HepG2 (cell line): ENCODE data around the gene ERFL. TPM values are rescaled to one million over a fixed set of nuclear protein-coding genes. Genes with fewer than 3 reads are reported as not detected.
A peak's percentile ranks its signal among the peaks of the same experiment; 100 is the strongest.

Experiments used
- AGO1 ChIP-seq: fragments of 200-400 bp; formaldehyde crosslinking; IDR thresholded peaks from 2 replicates; pipeline ENCODE4 v1.6.1; 2017; ENCODE audit warnings: mild to moderate bottlenecking, low read depth, low read length, moderate library complexity; ENCODE audit not compliant: poor library complexity, severe bottlenecking
- JUND ChIP-seq: sonication (generic); formaldehyde crosslinking; IDR thresholded peaks from 2 replicates; pipeline ENCODE4 v1.8.0; 2022; ENCODE audit warnings: mild to moderate bottlenecking, missing genetic modification reagents
- MEIS2 ChIP-seq: sonication (generic); formaldehyde crosslinking; IDR thresholded peaks from 2 replicates; pipeline ENCODE4 v1.9.0; 2021; ENCODE audit warnings: mild to moderate bottlenecking, missing genetic modification reagents
- REST ChIP-seq, 2 experiments: IDR thresholded peaks; 2 replicates each; pipeline ENCODE4 v1.6.1; 2011 to 2012; ENCODE audit warnings: low read length in 2 of 2, borderline replicate concordance in 1 of 2, low read depth in 1 of 2, mild to moderate bottlenecking in 1 of 2, moderate library complexity in 1 of 2
- RXRA ChIP-seq: sonication (generic); formaldehyde crosslinking; IDR thresholded peaks from 2 replicates; pipeline ENCODE4 v1.5.1; 2020; ENCODE audit warnings: missing genetic modification reagents
- SUZ12 ChIP-seq: fragments of 150-350 bp; IDR thresholded peaks from 2 replicates; pipeline ENCODE4 v1.6.1; 2014; ENCODE audit warnings: low read depth, low read length
- THAP7 ChIP-seq: sonication (generic); formaldehyde crosslinking; IDR thresholded peaks from 2 replicates; pipeline ENCODE4 v1.8.1; 2023; ENCODE audit warnings: mild to moderate bottlenecking, missing genetic modification reagents
- YEATS2 ChIP-seq: sonication (generic); formaldehyde crosslinking; IDR thresholded peaks from 2 replicates; pipeline ENCODE4 v1.4.0; 2020; ENCODE audit warnings: missing genetic modification reagents, borderline replicate concordance
- ZBTB8A ChIP-seq: sonication (generic); formaldehyde crosslinking; IDR thresholded peaks from 2 replicates; pipeline ENCODE4 v1.4.0; 2020; ENCODE audit warnings: mild to moderate bottlenecking, low read depth, missing genetic modification reagents, borderline replicate concordance
- ZFP82 ChIP-seq: sonication (generic); formaldehyde crosslinking; IDR thresholded peaks from 2 replicates; pipeline ENCODE4 v1.5.1; 2020; ENCODE audit warnings: mild to moderate bottlenecking, missing genetic modification reagents, borderline replicate concordance
- ZNF121 ChIP-seq: sonication (generic); formaldehyde crosslinking; IDR thresholded peaks from 2 replicates; pipeline ENCODE4 v1.5.0; 2020; ENCODE audit warnings: mild to moderate bottlenecking, missing genetic modification reagents
- ZNF225 ChIP-seq: sonication (generic); formaldehyde crosslinking; IDR thresholded peaks from 2 replicates; pipeline ENCODE4 v1.4.0; 2020; ENCODE audit warnings: mild to moderate bottlenecking, missing genetic modification reagents
- ZNF44 ChIP-seq: sonication (generic); formaldehyde crosslinking; IDR thresholded peaks from 2 replicates; pipeline ENCODE4 v1.5.1; 2020; ENCODE audit warnings: mild to moderate bottlenecking, missing genetic modification reagents
- ZNF510 ChIP-seq: sonication (generic); formaldehyde crosslinking; IDR thresholded peaks from 2 replicates; pipeline ENCODE4 v1.4.0; 2020; ENCODE audit warnings: low read depth, mild to moderate bottlenecking, missing genetic modification reagents
- ZNF549 ChIP-seq: sonication (generic); formaldehyde crosslinking; IDR thresholded peaks from 2 replicates; pipeline ENCODE4 v1.5.0; 2020; ENCODE audit warnings: missing genetic modification reagents
- ZNF557 ChIP-seq: sonication (generic); formaldehyde crosslinking; IDR thresholded peaks from 2 replicates; pipeline ENCODE4 v1.4.0; 2020; ENCODE audit warnings: missing genetic modification reagents
- ZSCAN25 ChIP-seq: sonication (generic); formaldehyde crosslinking; IDR thresholded peaks from 2 replicates; pipeline ENCODE4 v1.8.0; 2022; ENCODE audit warnings: mild to moderate bottlenecking, missing genetic modification reagents
- polyA plus RNA-seq, 8 experiments: library from polyadenylated mRNA; depleted of rRNA in 3 of 8; stranded (reverse) in 7 of 8; unstranded in 1 of 8; fragments of >200 nt; fragmentation: Illumina TruSeq in 4 of 8; extraction: Trizol in 4 of 8; gene quantifications; 2 replicates each; pipeline versions ENCODE4 v1.2.1 to v1.2.3, GENCODE V29; 2011 to 2016; ENCODE audit warnings: low read depth in 4 of 8, missing spikeins in 1 of 8, mixed read lengths in 1 of 8; ENCODE audit not compliant: insufficient read depth in 1 of 8
- total RNA-seq, 5 experiments: library from RNA; depleted of rRNA; stranded (reverse); fragments of >200 nt; fragmentation: Illumina TruSeq; extraction: Trizol; gene quantifications; 2 replicates each; pipeline ENCODE4 v1.2.3, GENCODE V29; 2016; ENCODE audit warnings: low read depth in 1 of 5

ERFL gene
- total and polyA plus RNA-seq, 2 of the 13 experiments (the other 11 are each of a cell fraction or from before 2014, with no cell fraction given): not detected

GRCh38 chr19:41860419-41861115 is 67.7 kb downstream of the ERFL start (continued):
- TF ChIP-seq SUZ12 (no peak), YEATS2 (CRISPR knock-in tag) (peak; percentile 52; the same call in 1 of the 2 replicates), RXRA (CRISPR knock-in tag) (no peak), ZSCAN25 (no peak), ZNF121 (no peak), ZFP82 (no peak), MEIS2 (CRISPR knock-in tag) (no peak), REST (IDR thresholded peaks at IDR 0.05; ENCODE audit: borderline replicate concordance in 1 of 2, low read depth in 1 of 2, low read length in 2 of 2) (no peak), ZBTB8A (CRISPR knock-in tag) (no peak), ZNF510 (CRISPR knock-in tag) (no peak), ZNF549 (no peak), THAP7 (CRISPR knock-in tag) (no peak), AGO1 (no peak), ZNF44 (0 out of 2 replicates have a peak, but pooled peaks have one; percentile 37), JUND (no peak), ZNF557 (CRISPR knock-in tag) (no peak), ZNF225 (CRISPR knock-in tag) (peak; percentile 56; the same call in 1 of the 2 replicates)
